NCI-H1930 (cell line): ENCODE results near the gene ERICH6.

Experiments used
- DNase-seq, 2 experiments: peaks; one replicate each; lab custom pipeline; 2025; lab: John Stamatoyannopoulos, UW

Gene ERICH6

GRCh38 chr3:150703756-150704344 lies at the start of gene ERICH6:
Gene ERICH6 (minus strand): TSS chr3:150703920. CDS start chr3:150703898, 22 bp downstream.
- DNase-seq, result peak; percentile 83 to 87

- no peak for DNase-seq
Measured at GRCh38 chr3:150751781-150752263, 48.1 kb upstream of the ERICH6 start.

- DNase-seq, result no peak
Measured at GRCh38 chr3:150749255-150749654, 45.5 kb upstream of the ERICH6 start.

GRCh38 chr3:150748684-150749047 lies 44.9 kb upstream of the ERICH6 start:
- DNase-seq, result no peak

GRCh38 chr3:150747886-150748683 lies 44.4 kb upstream of the ERICH6 start:
- DNase-seq, result no peak

- no peak for DNase-seq
Measured at GRCh38 chr3:150746791-150747590, 43.3 kb upstream of the ERICH6 start.

GRCh38 chr3:150745832-150746231 lies 42.1 kb upstream of the ERICH6 start:
- no peak for DNase-seq

GRCh38 chr3:150744919-150745211 lies 41.1 kb upstream of the ERICH6 start:
- no peak for DNase-seq

- DNase-seq, result no peak
Measured at GRCh38 chr3:150744041-150744918, 40.6 kb upstream of the ERICH6 start.

- DNase-seq, result no peak
Measured at GRCh38 chr3:150743508-150743907, 39.8 kb upstream of the ERICH6 start.

- DNase-seq, result no peak
Measured at GRCh38 chr3:150742679-150743078, 39.0 kb upstream of the ERICH6 start.

- DNase-seq, result no peak
Measured at GRCh38 chr3:150742141-150742523, 38.4 kb upstream of the ERICH6 start.

- no peak for DNase-seq
Measured at GRCh38 chr3:150741497-150742140, 37.9 kb upstream of the ERICH6 start.

- no peak for DNase-seq
Measured at GRCh38 chr3:150740733-150741496, 37.2 kb upstream of the ERICH6 start.

GRCh38 chr3:150739877-150740645 lies 36.3 kb upstream of the ERICH6 start:
- DNase-seq, result no peak

GRCh38 chr3:150739200-150739863 lies 35.6 kb upstream of the ERICH6 start:
- DNase-seq, result no peak

- DNase-seq, result no peak
Measured at GRCh38 chr3:150738688-150739087, 35.0 kb upstream of the ERICH6 start.

- no peak for DNase-seq
Measured at GRCh38 chr3:150737874-150738679, 34.4 kb upstream of the ERICH6 start.
